Activated CD8-positive, alpha-beta T cell treated with anti-CD3 and anti-CD28 coated beads, Interleukin-2, amount 10 ng/mL, durations not matched to agents 7 days and 5 days (primary cell): ENCODE measurements around the gene SYNPO2. TPM values are rescaled to one million over a fixed set of nuclear protein-coding genes. Genes with fewer than 3 reads are reported as not detected.

Experiments
- ATAC-seq: fragments of 150-1000 bp; cut with Tn5 transposase; one replicate; pipeline ENCODE4 v1.10.0; 2021; ENCODE audit warnings: moderate library complexity
- CTCF ChIA-PET: fragments of 350-600 bp; sonication (Branson Sonifier 250); formaldehyde crosslinking; loops from one replicate; lab custom pipeline; 2021; ENCODE audit warnings: antibody characterized with exemption; lab: Charles Lee
- POLR2A ChIA-PET: fragments of 350-600 bp; sonication (Branson Sonifier 250); formaldehyde crosslinking; loops from one replicate; lab custom pipeline; 2021; ENCODE audit warnings: antibody characterized with exemption; lab: Charles Lee
- DNase-seq: peaks from one replicate; pipeline ENCODE4 v3.0.0-alpha.2; 2020
- H3K27ac Mint-ChIP-seq: one replicate; pipeline ENCODE4 v1.8.0; 2021; ENCODE audit warnings: mild to moderate bottlenecking, mixed read lengths
- H3K27me3 Mint-ChIP-seq: one replicate; pipeline ENCODE4 v1.8.0; 2021; ENCODE audit warnings: low read depth, mixed read lengths
- H3K36me3 Mint-ChIP-seq: one replicate; pipeline ENCODE4 v1.8.0; 2021; ENCODE audit warnings: low read depth, mixed read lengths
- H3K4me1 Mint-ChIP-seq: one replicate; pipeline ENCODE4 v1.8.0; 2021; ENCODE audit warnings: low read depth, mixed read lengths
- H3K4me3 Mint-ChIP-seq: one replicate; pipeline ENCODE4 v1.8.0; 2021; ENCODE audit warnings: mild to moderate bottlenecking, mixed read lengths
- H3K9me3 Mint-ChIP-seq: one replicate; pipeline ENCODE4 v1.8.0; 2022; ENCODE audit warnings: mixed read lengths; ENCODE audit not compliant: insufficient read depth
- total RNA-seq, 2 experiments: library from RNA; stranded (reverse); gene quantifications; one replicate each; pipeline ENCODE4 v1.2.3, GENCODE V29; 2021

The SYNPO2 gene
- total RNA-seq, 2 experiments from 2014 or later, result 0.60 to 0.74 TPM

DNA sequence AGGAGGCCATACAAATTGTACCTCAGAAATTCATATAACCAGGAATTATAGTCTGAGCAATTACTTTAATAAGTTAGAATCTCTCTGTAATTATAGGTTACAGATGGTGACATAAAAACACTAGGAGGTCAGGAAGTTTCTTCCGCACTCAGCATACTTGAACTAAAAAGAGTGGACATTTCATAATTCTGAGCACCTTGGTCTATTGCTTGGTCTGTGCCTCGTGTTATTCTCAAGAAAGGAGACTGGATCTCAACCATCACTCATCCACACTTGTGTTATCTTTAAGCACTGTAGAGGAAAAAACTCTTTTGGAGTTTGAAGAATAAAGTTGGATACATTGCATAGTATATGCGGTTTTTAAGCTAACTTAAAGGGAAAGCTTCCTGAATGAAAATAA lies 91.1 kb downstream of the SYNPO2 start:
- H3K4me3 Mint-ChIP-seq, result no peak overlapping the region
- no peak for DNase-seq
- H3K36me3 Mint-ChIP-seq, result no peaks in the 10 kb centered on the region
- no peak overlapping the region for H3K27ac Mint-ChIP-seq
- ATAC-seq, result no peak
- POLR2A ChIA-PET, result no interaction called here
- CTCF ChIA-PET, result interaction anchor here (1.5 to 2.5 kb wide), 4 partner anchors 63 to 310 kb away, joined by 3 to 16 read pairs (median 5); partner anchors contain the start of gene USP53
- H3K9me3 Mint-ChIP-seq, result no peaks in the 10 kb centered on the region
- no peaks in the 10 kb centered on the region for H3K4me1 Mint-ChIP-seq
- peaks cover 18% of the 10 kb centered on the region for H3K27me3 Mint-ChIP-seq

DNA sequence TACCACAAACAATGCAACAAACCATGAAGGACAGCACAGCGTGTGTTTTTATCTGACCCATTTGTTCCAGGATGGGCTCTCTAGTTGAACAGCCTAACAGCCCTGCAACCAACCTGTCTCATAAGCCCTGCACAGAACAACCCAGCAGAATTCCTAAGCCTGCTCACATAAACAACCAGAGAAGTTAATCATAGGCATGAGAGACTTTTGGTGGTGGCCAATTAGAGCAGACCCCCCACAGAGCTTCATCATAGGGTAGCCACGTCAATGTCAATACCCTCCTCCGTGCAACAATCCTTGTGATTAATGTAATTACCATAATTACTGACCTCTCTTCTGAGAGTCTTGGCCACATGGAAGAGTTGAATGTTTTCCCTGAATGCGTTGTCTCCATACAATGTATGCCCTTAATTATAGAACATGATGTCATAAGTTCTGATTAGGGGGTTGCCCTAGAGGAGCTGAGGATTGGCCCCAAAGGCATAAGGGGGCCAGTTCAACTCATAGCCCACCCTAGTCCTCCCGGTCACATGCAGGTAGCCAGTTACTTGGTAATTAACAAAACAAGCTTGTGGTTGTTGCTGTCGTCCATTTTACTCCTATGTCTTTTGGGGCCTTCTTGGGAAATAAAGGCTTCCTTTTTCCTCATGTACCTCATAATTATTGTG lies 92.7 kb downstream of the SYNPO2 start:
- no peak for ATAC-seq
- no peak overlapping the region for H3K4me3 Mint-ChIP-seq
- H3K27ac Mint-ChIP-seq, result no peak overlapping the region
- no peaks in the 10 kb centered on the region for H3K36me3 Mint-ChIP-seq
- no peaks in the 10 kb centered on the region for H3K9me3 Mint-ChIP-seq
- H3K27me3 Mint-ChIP-seq, result peaks cover 18% of the 10 kb centered on the region
- DNase-seq, result no peak
- H3K4me1 Mint-ChIP-seq, result no peaks in the 10 kb centered on the region
- CTCF ChIA-PET, result interaction anchor here (0.7 to 2.5 kb wide), 8 partner anchors 9 to 308 kb away, joined by 3 to 16 read pairs (median 4); partner anchors contain the start of gene USP53
- POLR2A ChIA-PET, result no interaction called here

- Mint-ChIP-seq H3K4me3 (no peak overlapping the region), H3K27me3 (peaks cover 18% of the 10 kb centered on the region), H3K27ac (no peak overlapping the region), H3K4me1 (no peaks in the 10 kb centered on the region), H3K36me3 (no peaks in the 10 kb centered on the region), H3K9me3 (no peaks in the 10 kb centered on the region)
- ATAC-seq, result peak; percentile 64
- ChIA-PET CTCF (interaction anchor here (0.7 to 2.5 kb wide), 6 partner anchors 9 to 306 kb away, joined by 3 to 16 read pairs (median 4); no protein-coding TSS in a partner anchor), POLR2A (no interaction called here)
- peak; percentile 69 for DNase-seq
These were observed 93.3 kb downstream of the SYNPO2 start for GRCh38 chr4:118981839-118982381.

DNA sequence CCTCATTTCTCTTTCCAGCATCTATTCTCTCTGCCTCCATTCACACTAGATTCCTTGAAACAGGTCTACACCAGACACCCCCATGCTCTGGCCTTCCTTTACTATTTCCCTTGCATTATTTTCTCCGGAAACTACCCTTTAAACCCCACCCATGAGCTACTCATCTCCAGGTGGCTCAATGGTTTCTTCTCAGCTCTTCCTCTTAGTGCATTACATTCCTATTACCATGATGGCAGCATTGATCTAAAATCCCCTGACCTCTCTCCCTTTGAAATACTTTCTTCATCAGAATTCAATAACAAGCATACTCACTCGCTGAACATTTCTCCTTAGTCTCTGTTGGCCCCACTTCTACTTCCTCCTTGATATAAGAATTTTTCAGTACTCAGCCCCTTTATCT lies 94.6 kb downstream of the SYNPO2 start:
- CTCF ChIA-PET, result interaction anchor here (0.6 to 2.4 kb wide), 9 partner anchors 10 to 645 kb away, joined by 3 to 9 read pairs (median 4); partner anchors contain the start of gene PDE5A
- ATAC-seq, result no peak

DNA sequence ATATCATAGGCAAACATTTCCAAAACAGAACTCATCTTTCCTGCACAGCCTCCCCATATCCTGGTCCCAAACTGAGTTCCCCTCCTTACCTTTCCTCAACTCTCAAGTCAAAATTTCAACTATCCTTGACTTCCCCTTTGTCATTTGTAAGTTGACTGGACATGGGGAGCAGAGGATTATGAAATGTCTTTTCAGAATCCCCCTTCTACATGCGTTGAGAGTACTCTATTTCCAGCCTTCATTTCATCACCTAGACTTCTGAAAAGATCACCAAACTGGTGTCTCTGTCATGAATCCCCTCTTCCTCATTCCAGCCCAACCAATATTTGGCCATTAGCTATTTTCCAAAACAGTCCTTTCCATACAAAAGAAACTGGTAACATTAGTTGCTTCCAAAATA lies 95.2 kb downstream of the SYNPO2 start:
- no peaks in the 10 kb centered on the region for H3K36me3 Mint-ChIP-seq
- CTCF ChIA-PET, result interaction anchor here (0.6 to 2.4 kb wide), 7 partner anchors 10 to 645 kb away, joined by 3 to 9 read pairs (median 4); partner anchors contain the start of gene PDE5A
- peaks cover 18% of the 10 kb centered on the region for H3K27me3 Mint-ChIP-seq
- DNase-seq (no peak), ATAC-seq (no peak)
- H3K4me1 Mint-ChIP-seq, result no peaks in the 10 kb centered on the region
- no peak overlapping the region for H3K27ac Mint-ChIP-seq
- POLR2A ChIA-PET, result no interaction called here
- H3K9me3 Mint-ChIP-seq, result no peaks in the 10 kb centered on the region
- H3K4me3 Mint-ChIP-seq, result no peak overlapping the region

More for the DNA sequence above, 94.6 kb downstream of the SYNPO2 start:
- POLR2A ChIA-PET, result no interaction called here
- H3K4me3 Mint-ChIP-seq, result no peak overlapping the region
- no peak for DNase-seq
- H3K27me3 Mint-ChIP-seq, result peaks cover 18% of the 10 kb centered on the region
- no peaks in the 10 kb centered on the region for H3K4me1 Mint-ChIP-seq
- no peaks in the 10 kb centered on the region for H3K36me3 Mint-ChIP-seq
- no peaks in the 10 kb centered on the region for H3K9me3 Mint-ChIP-seq
- no peak overlapping the region for H3K27ac Mint-ChIP-seq

DNA sequence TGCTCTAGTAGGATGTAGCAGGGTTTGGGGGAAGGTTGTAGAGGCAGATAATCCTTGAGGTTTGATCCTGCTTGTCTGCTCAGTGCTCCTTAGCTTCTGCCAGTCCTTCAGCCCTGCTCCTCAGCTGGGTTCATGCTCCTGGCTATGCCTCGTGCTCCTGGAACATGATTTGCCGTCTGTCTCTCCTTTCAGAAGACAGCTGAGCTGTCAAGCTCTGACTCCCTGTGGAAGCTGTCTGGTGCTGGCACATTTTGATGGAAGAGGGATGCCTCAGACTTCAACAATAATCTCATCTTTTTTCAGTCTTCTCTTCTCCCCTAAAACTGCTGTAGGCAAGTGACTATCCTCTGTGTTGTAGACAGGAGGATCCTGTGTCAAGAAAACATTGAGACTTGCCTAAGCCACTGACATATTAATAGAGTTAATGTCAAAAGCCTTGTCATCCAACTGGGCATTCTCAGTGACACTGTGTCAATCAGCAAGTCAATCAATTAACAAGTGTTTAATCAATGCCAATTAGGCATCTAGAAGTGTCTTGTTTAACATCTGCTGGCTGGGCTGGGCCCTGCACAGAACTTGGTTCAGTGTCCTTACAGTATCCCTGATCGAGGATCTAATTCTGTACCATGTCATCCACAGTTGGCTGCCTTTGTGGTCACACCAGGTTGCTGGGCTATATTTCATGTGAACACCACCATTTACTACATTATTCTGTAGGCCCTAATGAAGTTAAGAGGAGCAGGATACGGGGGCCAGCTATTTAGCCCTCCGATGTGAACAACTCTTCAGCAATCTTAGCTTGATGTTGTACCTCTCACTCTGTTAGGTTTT lies 96.7 kb downstream of the SYNPO2 start:
- ATAC-seq (no peak), DNase-seq (no peak)
- H3K9me3 Mint-ChIP-seq, result no peaks in the 10 kb centered on the region
- H3K27ac Mint-ChIP-seq, result no peak overlapping the region
- H3K4me3 Mint-ChIP-seq, result no peak overlapping the region
- ChIA-PET POLR2A (no interaction called here), CTCF (interaction anchor here (2.4 kb wide), 1 partner anchor 643 kb away, joined by 9 read pairs; the partner anchor contains the start of gene PDE5A)
- no peaks in the 10 kb centered on the region for H3K36me3 Mint-ChIP-seq
- no peaks in the 10 kb centered on the region for H3K4me1 Mint-ChIP-seq
- H3K27me3 Mint-ChIP-seq, result peaks cover 18% of the 10 kb centered on the region

GRCh38 chr4:118987959-118988634 lies 99.4 kb downstream of the SYNPO2 start:
- Mint-ChIP-seq H3K9me3 (no peaks in the 10 kb centered on the region), H3K27ac (no peak overlapping the region), H3K36me3 (no peaks in the 10 kb centered on the region), H3K27me3 (peaks cover 12% of the 10 kb centered on the region), H3K4me3 (no peak overlapping the region), H3K4me1 (no peaks in the 10 kb centered on the region)
- no peak for DNase-seq
- CTCF ChIA-PET, result interaction anchor here (0.5 to 1.5 kb wide), 2 partner anchors 54 to 1242 kb away, joined by 3 to 4 read pairs; no protein-coding TSS in a partner anchor
- ATAC-seq, result no peak
- POLR2A ChIA-PET, result no interaction called here

- Mint-ChIP-seq H3K27me3 (peaks cover 8% of the 10 kb centered on the region), H3K36me3 (no peaks in the 10 kb centered on the region), H3K9me3 (no peaks in the 10 kb centered on the region), H3K4me3 (no peak overlapping the region), H3K4me1 (no peaks in the 10 kb centered on the region), H3K27ac (no peak overlapping the region)
- CTCF ChIA-PET, result interaction anchor here (0.5 to 1.5 kb wide), 2 partner anchors 53 to 1241 kb away, joined by 3 to 4 read pairs; no protein-coding TSS in a partner anchor
- POLR2A ChIA-PET, result no interaction called here
- ATAC-seq, result no peak
- DNase-seq, result no peak
These were observed 100.0 kb downstream of the SYNPO2 start for GRCh38 chr4:118988635-118988972.

GRCh38 chr4:118989098-118990080 lies 100.7 kb downstream of the SYNPO2 start:
- no peaks in the 10 kb centered on the region for H3K4me1 Mint-ChIP-seq
- ChIA-PET POLR2A (no interaction called here), CTCF (interaction anchor here (1.5 kb wide), 1 partner anchor 53 kb away, joined by 3 read pairs; no protein-coding TSS in a partner anchor)
- no peaks in the 10 kb centered on the region for H3K9me3 Mint-ChIP-seq
- no peaks in the 10 kb centered on the region for H3K36me3 Mint-ChIP-seq
- DNase-seq (no peak), ATAC-seq (no peak)
- H3K27me3 Mint-ChIP-seq, result peaks cover 4% of the 10 kb centered on the region
- H3K4me3 Mint-ChIP-seq, result no peak overlapping the region
- no peak overlapping the region for H3K27ac Mint-ChIP-seq

- H3K4me3 Mint-ChIP-seq, result no peak overlapping the region
- H3K36me3 Mint-ChIP-seq, result no peaks in the 10 kb centered on the region
- ChIA-PET POLR2A (no interaction called here), CTCF (no interaction called here)
- no peak for ATAC-seq
- peaks cover 4% of the 10 kb centered on the region for H3K27me3 Mint-ChIP-seq
- no peaks in the 10 kb centered on the region for H3K4me1 Mint-ChIP-seq
- DNase-seq, result no peak
- H3K27ac Mint-ChIP-seq, result no peak overlapping the region
- no peaks in the 10 kb centered on the region for H3K9me3 Mint-ChIP-seq
These were observed 103.0 kb downstream of the SYNPO2 start for GRCh38 chr4:118991686-118992085.
